Measurements from ENCODE around the gene ANKS6.

ANKS6 gene

GRCh38 chr9:98811051-98811650 is 14.8 kb upstream of the ANKS6 start:
- DNase-seq, result no peak

GRCh38 chr9:98810102-98810842 is 13.9 kb upstream of the ANKS6 start:
- DNase-seq, result no peak

- no peak for DNase-seq
Measured at GRCh38 chr9:98809311-98810101, 13.2 kb upstream of the ANKS6 start.

GRCh38 chr9:98808875-98809274 is 12.5 kb upstream of the ANKS6 start:
- DNase-seq, result no peak

- DNase-seq, result no peak
Measured at GRCh38 chr9:98808411-98808815, 12.1 kb upstream of the ANKS6 start.

GRCh38 chr9:98807814-98808195 is 11.4 kb upstream of the ANKS6 start:
- DNase-seq, result no peak

- peak; percentile 57 for DNase-seq
Measured at GRCh38 chr9:98807070-98807813, 10.9 kb upstream of the ANKS6 start, which contains the start of gene GALNT12. TSS of gene GALNT12 (plus strand) at chr9:98807670. CDS start at chr9:98807699, 29 bp downstream.

- DNase-seq, result no peak
Measured at GRCh38 chr9:98806394-98807035, 10.2 kb upstream of the ANKS6 start.

- no peak for DNase-seq
Measured at GRCh38 chr9:98805506-98806272, 9.3 kb upstream of the ANKS6 start.

- DNase-seq, result no peak
Measured at GRCh38 chr9:98804083-98804482, 7.7 kb upstream of the ANKS6 start.

GRCh38 chr9:98801969-98802371 is 5.6 kb upstream of the ANKS6 start:
- no peak for DNase-seq

GRCh38 chr9:98801561-98801960 is 5.2 kb upstream of the ANKS6 start:
- DNase-seq, result no peak

- DNase-seq, result no peak
Measured at GRCh38 chr9:98798254-98798653, 1.9 kb upstream of the ANKS6 start.

- DNase-seq, result no peak
Measured at GRCh38 chr9:98797491-98797890, 1.1 kb upstream of the ANKS6 start.

- DNase-seq, result no peak
Measured at GRCh38 chr9:98795970-98796363, 388 bp downstream of the ANKS6 start.

GRCh38 chr9:98795295-98795955 is 930 bp downstream of the ANKS6 start:
- DNase-seq, result no peak

GRCh38 chr9:98794802-98795201 is 1.6 kb downstream of the ANKS6 start:
- DNase-seq, result no peak

- no peak for DNase-seq
Measured at GRCh38 chr9:98793031-98793430, 3.3 kb downstream of the ANKS6 start.

- no peak for DNase-seq
Measured at GRCh38 chr9:98791608-98792490, 4.5 kb downstream of the ANKS6 start.
